ENCODE measurements around the gene MRPS34. TPM values are rescaled to one million over a fixed set of nuclear protein-coding genes. Genes with fewer than 3 reads are reported as not detected.

Gene MRPS34
- total and polyA plus RNA-seq, 4 donors = 40.1 to 110 (median 100) TPM

- Histone ChIP-seq H3K4me1 (ENCODE audit: control insufficient read depth in 5 of 5, insufficient read depth in 5 of 5, low read length in 5 of 5) (peaks cover 0 to 14% (median 6%) of the 10 kb centered on the region in 5 donors), H3K9me3 (ENCODE audit: control insufficient read depth in 4 of 4, insufficient read depth in 3 of 4, low read length in 3 of 4) (no peaks in the 10 kb centered on the region), H3K27ac (ENCODE audit: low read depth in 1 of 2, low read length in 1 of 2) (peak within 1 kb of the TSS; percentile 78 to 93), H3K27me3 (ENCODE audit: control insufficient read depth in 3 of 3, insufficient read depth in 3 of 3, low read length in 2 of 3) (no peaks in the 10 kb centered on the region), H3K4me3 (peak within 1 kb of the TSS; percentile 81), H3K36me3 (ENCODE audit: control insufficient read depth in 4 of 4, insufficient read depth in 4 of 4, low read length in 4 of 4) (peaks cover 0 to 36% (median 8%) of the 10 kb centered on the region in 4 donors), H3K9ac (ENCODE audit: insufficient read depth in 1 of 2, low read length in 2 of 2) (peak within 1 kb of the TSS in 1 of 2 donors; percentile 70)
- TF ChIP-seq CTCF (IDR thresholded peaks at IDR 0.05; ENCODE audit: control extremely low read depth, extremely low read depth) = no peak
- ATAC-seq (ENCODE audit: insufficient read depth, low FRiP score) = peak; percentile 97
- peak; percentile 100 for DNase-seq
- 0% methylated on average over 99 to 102 of the region's 102 CpGs for WGBS, 2 donors
Measured at GRCh38 chr16:1782408-1783264, 9.7 kb upstream of the MRPS34 start, which contains the start of the genes NUBP2 and SPSB3. Gene NUBP2, plus strand, starts transcription at chr16:1782960. Its CDS starts 61 bp downstream, at chr16:1783021. Gene SPSB3, minus strand, starts transcription at chr16:1782571. Its CDS starts 1,088 bp downstream, at chr16:1781483.

- Histone ChIP-seq H3K4me1 (ENCODE audit: control insufficient read depth in 5 of 5, insufficient read depth in 5 of 5, low read length in 5 of 5) (peaks cover 0 to 14% (median 6%) of the 10 kb centered on the region in 5 donors), H3K27me3 (ENCODE audit: control insufficient read depth in 3 of 3, insufficient read depth in 3 of 3, low read length in 2 of 3) (no peaks in the 10 kb centered on the region), H3K27ac (ENCODE audit: low read depth in 1 of 2, low read length in 1 of 2) (peak overlapping the region; percentile 78 to 93), H3K4me3 (peak overlapping the region; percentile 81), H3K9me3 (ENCODE audit: control insufficient read depth in 4 of 4, insufficient read depth in 3 of 4, low read length in 3 of 4) (no peaks in the 10 kb centered on the region), H3K9ac (ENCODE audit: insufficient read depth in 1 of 2, low read length in 2 of 2) (no peak overlapping the region), H3K36me3 (ENCODE audit: control insufficient read depth in 4 of 4, insufficient read depth in 4 of 4, low read length in 4 of 4) (peaks cover 0 to 36% (median 11%) of the 10 kb centered on the region in 4 donors)
- ATAC-seq (ENCODE audit: insufficient read depth, low FRiP score) = peak; percentile 6
- TF ChIP-seq CTCF (IDR thresholded peaks at IDR 0.05; ENCODE audit: control extremely low read depth, extremely low read depth) = no peak
- WGBS, 2 donors = 0 to 1% methylated on average over 56 to 70 of the region's 70 CpGs
- no peak for DNase-seq
Measured at GRCh38 chr16:1781758-1782407, 8.9 kb upstream of the MRPS34 start.

GRCh38 chr16:1781254-1781653, 8.3 kb upstream of the MRPS34 start:
- no peak for TF ChIP-seq CTCF (IDR thresholded peaks at IDR 0.05; ENCODE audit: control extremely low read depth, extremely low read depth)
- H3K9ac ChIP-seq (ENCODE audit: insufficient read depth in 1 of 2, low read length in 2 of 2) = no peak overlapping the region
- H3K36me3 ChIP-seq (ENCODE audit: control insufficient read depth in 4 of 4, insufficient read depth in 4 of 4, low read length in 4 of 4) = peaks cover 4 to 37% (median 13%) of the 10 kb centered on the region in 4 donors
- no peak for ATAC-seq (ENCODE audit: insufficient read depth, low FRiP score)
- peak overlapping the region; percentile 81 for H3K4me3 ChIP-seq
- H3K27ac ChIP-seq (ENCODE audit: low read depth in 1 of 2, low read length in 1 of 2) = peak overlapping the region in 1 of 2 donors; percentile 78
- 63 to 79% methylated on average over 20 of the region's 20 CpGs for WGBS, 2 donors
- no peaks in the 10 kb centered on the region for H3K9me3 ChIP-seq (ENCODE audit: control insufficient read depth in 4 of 4, insufficient read depth in 3 of 4, low read length in 3 of 4)
- no peak for DNase-seq
- H3K27me3 ChIP-seq (ENCODE audit: control insufficient read depth in 3 of 3, insufficient read depth in 3 of 3, low read length in 2 of 3) = no peaks in the 10 kb centered on the region
- H3K4me1 ChIP-seq (ENCODE audit: control insufficient read depth in 5 of 5, insufficient read depth in 5 of 5, low read length in 5 of 5) = peaks cover 0 to 14% (median 6%) of the 10 kb centered on the region in 5 donors

Measured in lung (tissue), 12 donors.